Endothelial cell of umbilical vein (primary cell): ENCODE results near the gene ALPK1. TPM values are rescaled to one million over a fixed set of nuclear protein-coding genes. Genes with fewer than 3 reads are reported as not detected.
"Not testable (repeated sequence)": the region's sequence is repeated elsewhere in the genome, so short reads cannot be mapped to it uniquely, and the experiment has no call there.

Experiments used
- BruUV-seq: library from RNA; stranded (reverse); fragments of 400-500 nt; replicated peaks from 2 replicates; lab custom pipeline; 2021; lab: Mats Ljungman, UMichigan
- CTCF ChIA-PET: fragments of 300-600, 350-600 bp; sonication (Branson Sonifier 250); formaldehyde crosslinking; loops from one replicate; lab custom pipeline; 2021; ENCODE audit warnings: antibody characterized with exemption, inconsistent platforms; lab: Charles Lee
- POLR2A ChIA-PET: fragments of 300-600, 350-600 bp; sonication (Branson Sonifier 250); formaldehyde crosslinking; loops from one replicate; lab custom pipeline; 2021; ENCODE audit warnings: antibody characterized with exemption, inconsistent platforms; lab: Charles Lee
- DNase-seq: peaks from one replicate; pipeline ENCODE4 v3.0.0-alpha.2; 2011; ENCODE audit warnings: low read depth, low spot score
- FAIRE-seq: peaks from 2 replicates; lab custom pipeline; 2011; peaks lifted over from hg19 to GRCh38; lab: Jason Lieb, UNC
- H2AFZ ChIP-seq: 2 replicates; pipeline ENCODE4 v1.6.0; 2012; ENCODE audit warnings: low read depth, low read length, control low read depth, inconsistent platforms
- H3K27ac ChIP-seq: 2 replicates; pipeline ENCODE4 v1.5.1; 2011; ENCODE audit warnings: low read depth, mild to moderate bottlenecking, control low read depth, low read length, moderate library complexity; ENCODE audit not compliant: insufficient read depth
- H3K27me3 ChIP-seq, 2 experiments: 2 replicates each; pipeline versions ENCODE4 v1.6.0 to v1.6.1; 2011; ENCODE audit warnings: low read length in 2 of 2, mixed read lengths in 1 of 2; ENCODE audit not compliant: control insufficient read depth in 2 of 2, insufficient read depth in 2 of 2
- H3K36me3 ChIP-seq, 2 experiments: 2 replicates in 1 of 2; 3 replicates in 1 of 2; pipeline ENCODE4 v1.5.1; 2011; ENCODE audit warnings: low read length in 2 of 2, mild to moderate bottlenecking in 1 of 2, moderate library complexity in 1 of 2; ENCODE audit not compliant: control insufficient read depth in 2 of 2, insufficient read depth in 2 of 2; ENCODE audit errors: extremely low read depth in 1 of 2
- H3K4me1 ChIP-seq: 3 replicates; pipeline ENCODE4 v1.5.1; 2011; ENCODE audit warnings: mild to moderate bottlenecking, low read length; ENCODE audit not compliant: control insufficient read depth, insufficient read depth; ENCODE audit errors: extremely low read depth
- H3K4me2 ChIP-seq: 2 replicates; pipeline ENCODE4 v1.6.1; 2011; ENCODE audit warnings: low read length, control low read depth, mixed read lengths; ENCODE audit not compliant: insufficient read depth
- H3K4me3 ChIP-seq, 3 experiments: fragments of 200-600 bp in 1 of 3; sonication (generic), shearing (Covaris generic) in 1 of 3; replicated peaks in 1 of 3; 2 replicates each; pipeline ENCODE4 v1.5.1; 2011 to 2016; ENCODE audit warnings: control low read depth in 3 of 3, low read length in 3 of 3, mild to moderate bottlenecking in 2 of 3, inconsistent platforms in 1 of 3, low read depth in 1 of 3, moderate library complexity in 1 of 3; ENCODE audit not compliant: insufficient read depth in 1 of 3
- H3K79me2 ChIP-seq: 2 replicates; pipeline ENCODE4 v1.6.0; 2012; ENCODE audit warnings: low read length, inconsistent platforms; ENCODE audit not compliant: control insufficient read depth, insufficient read depth
- H3K9ac ChIP-seq: replicated peaks from 2 replicates; pipeline ENCODE3; 2011; ENCODE audit warnings: low read length, control low read depth; ENCODE audit not compliant: insufficient read depth; ENCODE audit errors: extremely low read depth
- H3K9me1 ChIP-seq: replicated peaks from 3 replicates; pipeline ENCODE4 v1.6.0; 2011; ENCODE audit warnings: mild to moderate bottlenecking, low read length; ENCODE audit not compliant: control insufficient read depth, insufficient read depth; ENCODE audit errors: extremely low read depth
- H3K9me3 ChIP-seq: replicated peaks from 2 replicates; pipeline ENCODE4 v1.5.1; 2012; ENCODE audit warnings: low read length, inconsistent platforms; ENCODE audit not compliant: control insufficient read depth, insufficient read depth
- H4K20me1 ChIP-seq: replicated peaks from 2 replicates; pipeline ENCODE3; 2011; ENCODE audit warnings: mild to moderate bottlenecking, low read length; ENCODE audit not compliant: control insufficient read depth, insufficient read depth; ENCODE audit errors: extremely low read depth
- CTCF ChIP-seq, 2 donors: IDR thresholded peaks; 1 replicate in 1 of 2; 2 replicates in 1 of 2; pipeline ENCODE4 v1.5.1; 2011; ENCODE audit warnings: low read length in 2 of 2, mild to moderate bottlenecking in 2 of 2, moderate library complexity in 2 of 2, control low read depth in 1 of 2, inconsistent platforms in 1 of 2, low read depth in 1 of 2; ENCODE audit not compliant: insufficient read depth in 1 of 2; ENCODE audit errors: extremely low read depth in 1 of 2
- dilution Hi-C: fragments of 300-500 bp; cut with MboI; formaldehyde crosslinking; loops from one replicate; pipeline ENCODE4 v1.15.0; 2019; ENCODE audit warnings: low sequenced_read_pairs; ENCODE audit not compliant: extremely low pct_ligation_motif_present
- intact Hi-C: fragments of 100-400 bp; cut with micrococcal nuclease; formaldehyde crosslinking; loops from one replicate; pipeline ENCODE4 v1.10.0; 2022
- polyA plus RNA-seq, 4 experiments: library from polyadenylated mRNA; depleted of rRNA in 3 of 4; stranded (reverse) in 3 of 4; unstranded in 1 of 4; fragments of >200 nt; gene quantifications; 2 replicates each; pipeline versions ENCODE4 v1.2.1 to v1.2.3, GENCODE V29; 2011 to 2012; ENCODE audit warnings: missing spikeins in 1 of 4
- total RNA-seq: library from RNA; stranded (reverse); gene quantifications from 2 replicates; pipeline ENCODE4 v1.2.3, GENCODE V29; 2021

ALPK1 gene
- total and polyA plus RNA-seq, 2 donors (not counting 3 experiments of a cell fraction or from before 2014, with no cell fraction given): 1.4 to 5.5 TPM

GRCh38 chr4:112302320-112303274 is 5.4 kb downstream of the ALPK1 start:
- dilution Hi-C loops: no loop called here
- no peak for TF ChIP-seq CTCF (IDR thresholded peaks at IDR 0.05; ENCODE audit: extremely low read depth in 1 of 2, insufficient read depth in 1 of 2, low read depth in 1 of 2, low read length in 2 of 2)
- H4K20me1 ChIP-seq: no peaks in the 10 kb centered on the region
- H3K79me2 ChIP-seq: no peaks in the 10 kb centered on the region
- no peak overlapping the region for H2AFZ ChIP-seq
- CTCF ChIA-PET: interaction anchor here (0.9 kb wide), 1 partner anchor 9 kb away, joined by 3 read pairs; no protein-coding TSS in a partner anchor
- POLR2A ChIA-PET: no interaction called here
- no peaks in the 10 kb centered on the region for H3K27me3 ChIP-seq
- no peak overlapping the region for H3K27ac ChIP-seq
- BruUV-seq: no TSS peak
- H3K4me3 ChIP-seq: no peak overlapping the region
- H3K4me1 ChIP-seq: peaks cover 2% of the 10 kb centered on the region
- no peaks in the 10 kb centered on the region for H3K9me3 ChIP-seq
- H3K9me1 ChIP-seq: no peaks in the 10 kb centered on the region
- H3K4me2 ChIP-seq: no peak overlapping the region
- H3K36me3 ChIP-seq: no peaks in the 10 kb centered on the region
- FAIRE-seq: no peak
- no peak overlapping the region for H3K9ac ChIP-seq
- intact Hi-C loops: no loop called here
- DNase-seq: no peak

- CTCF ChIA-PET, H3K9ac ChIP-seq, H3K79me2 ChIP-seq, FAIRE-seq, intact Hi-C loops, H4K20me1 ChIP-seq, H3K4me2 ChIP-seq, H3K4me3 ChIP-seq, H3K4me1 ChIP-seq, POLR2A ChIA-PET, H3K36me3 ChIP-seq, H2AFZ ChIP-seq, H3K9me3 ChIP-seq, DNase-seq, H3K27ac ChIP-seq, H3K9me1 ChIP-seq, BruUV-seq, H3K27me3 ChIP-seq, dilution Hi-C loops: not testable (repeated sequence)
Observed at GRCh38 chr4:112305477-112305876, 8.3 kb downstream of the ALPK1 start.

- H3K27ac ChIP-seq, H3K9ac ChIP-seq, H3K4me2 ChIP-seq, intact Hi-C loops, H3K27me3 ChIP-seq, DNase-seq, POLR2A ChIA-PET, H3K4me1 ChIP-seq, H4K20me1 ChIP-seq, FAIRE-seq, H3K9me3 ChIP-seq, BruUV-seq, dilution Hi-C loops, H3K4me3 ChIP-seq, H3K79me2 ChIP-seq, H3K9me1 ChIP-seq, H2AFZ ChIP-seq, H3K36me3 ChIP-seq: not testable (repeated sequence)
- CTCF ChIA-PET: interaction anchor here (0.9 to 1.9 kb wide), 2 partner anchors 13 to 18 kb away, joined by 3 to 7 read pairs; partner anchors contain the start of gene ALPK1
Observed at GRCh38 chr4:112309263-112309791, 12.2 kb downstream of the ALPK1 start.
